ENCODE results near the gene DLEU7.
A peak's percentile ranks its signal among the peaks of the same experiment; 100 is the strongest.

Gene DLEU7

GRCh38 chr13:50855681-50856080 lies 12.2 kb upstream of the DLEU7 start:
- Mint-ChIP-seq H3K27ac (no peak overlapping the region), H3K4me3 (no peak overlapping the region), H3K4me1 (no peaks in the 10 kb centered on the region), H3K27me3 (peaks cover 10% of the 10 kb centered on the region), H3K9me3 (peaks cover 29 to 44% of the 10 kb centered on the region in 2 donors)
- DNase-seq (no peak), ATAC-seq (no peak)

GRCh38 chr13:50850445-50850844 lies 7.0 kb upstream of the DLEU7 start:
- Mint-ChIP-seq H3K4me3 (no peak overlapping the region), H3K9me3 (no peaks in the 10 kb centered on the region), H3K27me3 (peaks cover 9% of the 10 kb centered on the region), H3K4me1 (peaks cover 12% of the 10 kb centered on the region), H3K27ac (no peak overlapping the region)
- DNase-seq (no peak), ATAC-seq (no peak)

- Mint-ChIP-seq H3K27ac (no peak overlapping the region), H3K27me3 (peaks cover 22% of the 10 kb centered on the region), H3K4me1 (peaks cover 17% of the 10 kb centered on the region), H3K9me3 (no peaks in the 10 kb centered on the region), H3K4me3 (no peak overlapping the region)
- DNase-seq (no peak), ATAC-seq (no peak)
Measured at GRCh38 chr13:50847501-50847900, 4.0 kb upstream of the DLEU7 start.

GRCh38 chr13:50846861-50847475 lies 3.5 kb upstream of the DLEU7 start:
- no peak overlapping the region for H3K4me3 Mint-ChIP-seq
- ATAC-seq: no peak

GRCh38 chr13:50845211-50845610 lies 1.7 kb upstream of the DLEU7 start:
- H3K4me3 Mint-ChIP-seq: no peak overlapping the region
- H3K27ac Mint-ChIP-seq: no peak overlapping the region
- ATAC-seq (no peak), DNase-seq (no peak)
- peaks cover 24% of the 10 kb centered on the region for H3K27me3 Mint-ChIP-seq
- peaks cover 17% of the 10 kb centered on the region for H3K4me1 Mint-ChIP-seq
- no peaks in the 10 kb centered on the region for H3K9me3 Mint-ChIP-seq

More at GRCh38 chr13:50846861-50847475, 3.5 kb upstream of the DLEU7 start:
- Mint-ChIP-seq H3K27me3 (peaks cover 27% of the 10 kb centered on the region), H3K9me3 (no peaks in the 10 kb centered on the region), H3K4me1 (peaks cover 17% of the 10 kb centered on the region), H3K27ac (no peak overlapping the region)
- no peak for DNase-seq

- Mint-ChIP-seq H3K4me1 (peaks cover 17% of the 10 kb centered on the region), H3K27me3 (peaks cover 21% of the 10 kb centered on the region), H3K9me3 (no peaks in the 10 kb centered on the region), H3K27ac (no peak overlapping the region), H3K4me3 (peak overlapping the region in 1 of 2 donors; percentile 9)
- ATAC-seq (no peak), DNase-seq (no peak)
Measured at GRCh38 chr13:50844084-50844875, 788 bp upstream of the DLEU7 start.

GRCh38 chr13:50842990-50843256 lies 569 bp downstream of the DLEU7 start:
- peaks cover 21% of the 10 kb centered on the region for H3K27me3 Mint-ChIP-seq
- no peak for ATAC-seq
- peak overlapping the region in 1 of 2 donors; percentile 51 for H3K4me3 Mint-ChIP-seq
- H3K9me3 Mint-ChIP-seq: no peaks in the 10 kb centered on the region
- DNase-seq: no peak
- H3K4me1 Mint-ChIP-seq: peaks cover 17% of the 10 kb centered on the region
- H3K27ac Mint-ChIP-seq: no peak overlapping the region

GRCh38 chr13:50842251-50842989 lies 1.1 kb downstream of the DLEU7 start:
- Mint-ChIP-seq H3K27me3 (peaks cover 21% of the 10 kb centered on the region), H3K4me3 (no peak overlapping the region), H3K27ac (no peak overlapping the region), H3K9me3 (no peaks in the 10 kb centered on the region), H3K4me1 (peaks cover 17% of the 10 kb centered on the region)
- no peak for ATAC-seq
- DNase-seq: no peak

GRCh38 chr13:50841786-50842185 lies 1.7 kb downstream of the DLEU7 start:
- Mint-ChIP-seq H3K27ac (no peak overlapping the region), H3K9me3 (no peaks in the 10 kb centered on the region), H3K27me3 (peaks cover 21% of the 10 kb centered on the region), H3K4me1 (peaks cover 12% of the 10 kb centered on the region), H3K4me3 (no peak overlapping the region)
- DNase-seq (no peak), ATAC-seq (no peak)

- Mint-ChIP-seq H3K27ac (no peak overlapping the region), H3K27me3 (peaks cover 21% of the 10 kb centered on the region), H3K4me1 (peaks cover 5% of the 10 kb centered on the region), H3K9me3 (no peaks in the 10 kb centered on the region), H3K4me3 (no peak overlapping the region)
- DNase-seq (no peak), ATAC-seq (no peak)
Measured at GRCh38 chr13:50840284-50840683, 3.2 kb downstream of the DLEU7 start.

GRCh38 chr13:50839828-50840227 lies 3.7 kb downstream of the DLEU7 start:
- no peak for DNase-seq
- H3K4me1 Mint-ChIP-seq: peaks cover 5% of the 10 kb centered on the region
- H3K27ac Mint-ChIP-seq: no peak overlapping the region
- no peaks in the 10 kb centered on the region for H3K9me3 Mint-ChIP-seq
- no peak overlapping the region for H3K4me3 Mint-ChIP-seq
- no peak for ATAC-seq
- H3K27me3 Mint-ChIP-seq: peaks cover 21% of the 10 kb centered on the region

- Mint-ChIP-seq H3K9me3 (peaks cover 5 to 8% of the 10 kb centered on the region in 2 donors), H3K27ac (no peak overlapping the region), H3K4me3 (no peak overlapping the region), H3K27me3 (peaks cover 15% of the 10 kb centered on the region), H3K4me1 (peaks cover 1% of the 10 kb centered on the region)
- ATAC-seq (no peak), DNase-seq (no peak)
Measured at GRCh38 chr13:50838701-50839100, 4.8 kb downstream of the DLEU7 start.

- no peak for DNase-seq
- peaks cover 5 to 13% of the 10 kb centered on the region in 2 donors for H3K9me3 Mint-ChIP-seq
- H3K27ac Mint-ChIP-seq: no peak overlapping the region
- no peak for ATAC-seq
- no peaks in the 10 kb centered on the region for H3K4me1 Mint-ChIP-seq
- H3K27me3 Mint-ChIP-seq: peaks cover 13% of the 10 kb centered on the region
- H3K4me3 Mint-ChIP-seq: no peak overlapping the region
Measured at GRCh38 chr13:50838031-50838430, 5.5 kb downstream of the DLEU7 start.

GRCh38 chr13:50831512-50831911 lies 12.0 kb downstream of the DLEU7 start:
- ATAC-seq: peak; percentile 87
- Mint-ChIP-seq H3K27ac (no peak overlapping the region), H3K9me3 (peaks cover 10 to 24% of the 10 kb centered on the region in 2 donors), H3K4me3 (no peak overlapping the region), H3K27me3 (no peaks in the 10 kb centered on the region), H3K4me1 (peaks cover 13% of the 10 kb centered on the region)
- no peak for DNase-seq

GRCh38 chr13:50829896-50830295 lies 13.6 kb downstream of the DLEU7 start:
- Mint-ChIP-seq H3K4me3 (no peak overlapping the region), H3K4me1 (peaks cover 13% of the 10 kb centered on the region), H3K27me3 (no peaks in the 10 kb centered on the region), H3K9me3 (peaks cover 10 to 24% of the 10 kb centered on the region in 2 donors), H3K27ac (no peak overlapping the region)
- DNase-seq (no peak), ATAC-seq (no peak)

- ATAC-seq (no peak), DNase-seq (no peak)
- Mint-ChIP-seq H3K27ac (no peak overlapping the region), H3K4me1 (peaks cover 13% of the 10 kb centered on the region), H3K9me3 (peaks cover 7 to 20% of the 10 kb centered on the region in 2 donors), H3K27me3 (no peaks in the 10 kb centered on the region), H3K4me3 (no peak overlapping the region)
Measured at GRCh38 chr13:50829226-50829625, 14.3 kb downstream of the DLEU7 start.
